Mammary epithelial cell (primary cell): ENCODE results near the gene STAM2.

Experiments used
- CTCF ChIP-seq, 2 donors: IDR thresholded peaks in 1 of 2; conservative IDR thresholded peaks in 1 of 2; 2 replicates each; pipeline ENCODE4 v1.5.1; 2011 to 2012; ENCODE audit warnings: inconsistent platforms in 2 of 2, low read length in 2 of 2, mild to moderate bottlenecking in 2 of 2, control low read depth in 1 of 2, low read depth in 1 of 2; ENCODE audit not compliant: insufficient read depth in 1 of 2; ENCODE audit errors: extremely low read depth in 1 of 2
- EZH2 ChIP-seq: IDR thresholded peaks from 2 replicates; pipeline ENCODE4 v1.6.1; 2012; ENCODE audit warnings: low read length, inconsistent platforms, borderline replicate concordance

GRCh38 chr2:152166633-152167032 is 8.9 kb downstream of the STAM2 start:
- TF ChIP-seq CTCF (conservative IDR thresholded peaks at IDR 0.05 in 1 of 2, IDR thresholded peaks at IDR 0.05 in 1 of 2; ENCODE audit: extremely low read depth in 1 of 2, insufficient read depth in 1 of 2, low read depth in 1 of 2, low read length in 2 of 2): no peak
- TF ChIP-seq EZH2: no peak
